GM19455 (cell line): Measurements from ENCODE around the gene TXNDC2.

ENCODE experiments used
- ATAC-seq: cut with Tn5 transposase; IDR thresholded peaks from one replicate; pipeline ENCODE4 v1.9.1; 2021; ENCODE audit not compliant: unreplicated experiment

The TXNDC2 gene

GRCh38 chr18:9928646-9929259 lies 43.0 kb downstream of the TXNDC2 start:
- no peak for ATAC-seq

- no peak for ATAC-seq
These were observed 44.6 kb downstream of the TXNDC2 start for GRCh38 chr18:9930299-9930884.

- ATAC-seq = no peak
These were observed 45.4 kb downstream of the TXNDC2 start for GRCh38 chr18:9931146-9931545.

- no peak for ATAC-seq
These were observed 45.9 kb downstream of the TXNDC2 start for GRCh38 chr18:9931678-9932077.

GRCh38 chr18:9933865-9934264 lies 48.1 kb downstream of the TXNDC2 start:
- no peak for ATAC-seq

- no peak for ATAC-seq
These were observed 48.5 kb downstream of the TXNDC2 start for GRCh38 chr18:9934274-9934673.
